NCI-H2171 (cell line): ENCODE results near the gene LGALS8.
"Not testable (repeated sequence)": the region's sequence is repeated elsewhere in the genome, so short reads cannot be mapped to it uniquely, and the experiment has no call there.

ENCODE experiments used
- DNase-seq: peaks from one replicate; lab custom pipeline; 2025; lab: John Stamatoyannopoulos, UW

LGALS8 gene

GRCh38 chr1:236543065-236543669 is 19.4 kb downstream of the LGALS8 start:
- DNase-seq: no peak

GRCh38 chr1:236545621-236546169 is 21.9 kb downstream of the LGALS8 start:
- DNase-seq: no peak

- DNase-seq: no peak
Observed at GRCh38 chr1:236548452-236548851, 24.7 kb downstream of the LGALS8 start.

- no peak for DNase-seq
Observed at GRCh38 chr1:236550961-236551851, 27.4 kb downstream of the LGALS8 start.

GRCh38 chr1:236552096-236552495 is 28.3 kb downstream of the LGALS8 start:
- no peak for DNase-seq

GRCh38 chr1:236552901-236553300 is 29.1 kb downstream of the LGALS8 start:
- DNase-seq: no peak

- no peak for DNase-seq
Observed at GRCh38 chr1:236553370-236553769, 29.6 kb downstream of the LGALS8 start.

GRCh38 chr1:236556606-236557005 is 32.8 kb downstream of the LGALS8 start:
- DNase-seq: no peak

- no peak for DNase-seq
Observed at GRCh38 chr1:236558081-236558480, 34.3 kb downstream of the LGALS8 start.

GRCh38 chr1:236558846-236559245 is 35.1 kb downstream of the LGALS8 start:
- DNase-seq: no peak

- no peak for DNase-seq
Observed at GRCh38 chr1:236560213-236560771, 36.5 kb downstream of the LGALS8 start.

- no peak for DNase-seq
Observed at GRCh38 chr1:236561976-236562375, 38.2 kb downstream of the LGALS8 start.

GRCh38 chr1:236565530-236565929 is 41.7 kb downstream of the LGALS8 start:
- no peak for DNase-seq

- no peak for DNase-seq
Observed at GRCh38 chr1:236568285-236568894, 44.6 kb downstream of the LGALS8 start.

GRCh38 chr1:236575523-236575922 is 51.7 kb downstream of the LGALS8 start:
- no peak for DNase-seq

- DNase-seq: no peak
Observed at GRCh38 chr1:236576004-236576403, 52.2 kb downstream of the LGALS8 start.

GRCh38 chr1:236577041-236577440 is 53.3 kb downstream of the LGALS8 start:
- not testable (repeated sequence) for DNase-seq

GRCh38 chr1:236578661-236579060 is 54.9 kb downstream of the LGALS8 start:
- no peak for DNase-seq

GRCh38 chr1:236580404-236580803 is 56.6 kb downstream of the LGALS8 start:
- not testable (repeated sequence) for DNase-seq

GRCh38 chr1:236581528-236581927 is 57.7 kb downstream of the LGALS8 start:
- DNase-seq: no peak

- DNase-seq: no peak
Observed at GRCh38 chr1:236589531-236589930, 65.7 kb downstream of the LGALS8 start.

GRCh38 chr1:236590553-236591150 is 66.9 kb downstream of the LGALS8 start:
- DNase-seq: no peak
